Cardiac atrium fibroblast (primary cell): ENCODE data around the gene HNRNPA2B1. TPM values are rescaled to one million over a fixed set of nuclear protein-coding genes. Genes with fewer than 3 reads are reported as not detected.

Experiments used
- total RNA-seq: library from RNA; depleted of rRNA; stranded (reverse); fragments of >200 nt; gene quantifications from 2 replicates; pipeline ENCODE4 v1.2.3, GENCODE V29; 2015

Gene HNRNPA2B1
- total RNA-seq = 84.7 and 92.0 TPM in 2 replicates

DNA sequence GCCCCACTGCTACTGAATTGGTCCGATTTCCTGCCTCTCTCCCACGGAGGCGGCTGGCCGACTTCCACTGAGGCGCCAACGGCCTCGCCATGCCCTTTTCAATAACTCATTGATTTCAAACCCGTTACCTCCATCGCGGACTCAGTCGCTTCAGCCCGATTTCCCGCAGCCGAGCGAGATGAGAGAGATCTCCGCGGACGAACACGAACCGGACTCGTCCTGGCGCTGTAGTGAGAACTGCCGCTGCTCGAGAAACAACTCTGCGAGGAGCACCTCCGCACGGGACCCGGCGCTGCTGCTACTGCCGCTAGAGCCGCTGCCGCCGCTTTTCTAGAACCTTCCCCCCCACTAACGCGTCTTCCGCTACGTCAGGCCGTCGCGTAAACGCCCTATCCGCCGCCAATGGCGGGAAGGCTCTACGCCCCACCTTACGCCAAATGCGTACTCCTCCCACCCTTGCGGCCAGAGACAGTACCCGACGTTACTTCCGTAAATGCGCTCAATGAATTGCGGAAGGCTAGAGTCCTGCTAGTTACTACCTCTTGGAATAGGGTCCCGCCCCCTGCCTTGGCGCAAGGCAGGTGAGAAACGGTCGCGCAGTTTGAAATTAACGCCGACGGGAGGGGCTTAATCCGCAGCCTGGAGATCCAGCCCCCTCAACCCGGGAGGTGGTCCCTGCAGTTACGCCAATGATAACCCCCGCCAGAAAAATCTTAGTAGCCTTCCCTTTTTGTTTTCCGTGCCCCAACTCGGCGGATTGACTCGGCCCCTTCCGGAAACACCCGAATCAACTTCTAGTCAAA is at the start of gene HNRNPA2B1:
TSS of gene HNRNPA2B1 (minus strand) at position 303 of the 803 bp plus-strand sequence. CDS start at position 134, 169 bp downstream.

GRCh38 chr7:26201247-26202018 is 887 bp upstream of the HNRNPA2B1 start, which contains the start of gene CBX3:
Gene CBX3, plus strand, starts transcription at chr7:26201745. Its CDS starts 1,254 bp downstream, at chr7:26202999.

GRCh38 chr7:26151953-26152781 is 48.4 kb downstream of the HNRNPA2B1 start, which contains the start of gene NFE2L3:
Gene NFE2L3, plus strand, starts transcription at chr7:26152198. Its CDS starts 301 bp downstream, at chr7:26152499.

Other genes starting within 250 kb of the HNRNPA2B1 start
- 1.1 and 2.4 TPM in 2 replicates for gene NFE2L3, start 48.5 kb downstream of the HNRNPA2B1 start, total RNA-seq
- 73.1 and 89.1 TPM in 2 replicates for gene CBX3, start 999 bp upstream of the HNRNPA2B1 start, total RNA-seq
- gene SNX10, start 91.1 kb upstream of the HNRNPA2B1 start, total RNA-seq = 0.16 TPM in 1 of 2 replicates, not detected in the other